ENCODE measurements around the gene PPARA.

The PPARA gene

DNA sequence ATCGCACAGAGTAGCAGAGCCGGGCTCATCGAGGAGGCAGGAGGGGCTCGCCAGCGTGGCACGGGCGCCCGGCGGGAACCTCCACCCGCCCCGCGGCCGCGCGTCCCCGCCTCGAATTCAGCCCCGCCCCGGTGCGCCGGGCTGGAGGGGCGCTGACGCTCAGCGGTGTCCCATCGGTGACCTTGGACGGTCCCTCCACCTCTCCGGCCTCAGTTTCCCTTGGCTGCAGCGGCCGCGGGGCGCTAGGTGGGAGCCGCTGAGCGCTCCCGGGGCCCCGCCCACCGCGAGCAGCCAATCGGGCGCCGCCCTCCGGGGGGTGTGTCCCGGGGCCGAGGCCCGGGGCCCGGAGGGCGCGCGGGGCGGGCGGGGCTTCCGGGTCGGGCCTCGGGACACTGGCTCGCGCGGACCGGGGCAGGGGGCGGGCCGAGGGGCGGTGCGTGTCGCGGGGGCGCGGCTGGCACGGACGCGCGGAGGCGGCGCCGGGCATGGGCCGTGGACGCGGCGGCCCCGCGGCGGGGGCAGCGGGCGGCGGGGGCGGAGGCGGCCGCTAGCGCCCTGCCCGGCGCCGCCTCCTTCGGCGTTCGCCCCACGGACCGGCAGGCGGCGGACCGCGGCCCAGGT lies at the start of gene PPARA:
TSS of gene PPARA (plus strand) at position 493 of the 621 bp plus-strand sequence. CDS start 47,858 bp downstream, outside the sequence.
- no peak within 1 kb of the TSS for H3K27ac ChIP-seq
- no peak for DNase-seq (ENCODE audit: low read depth, low spot score)

DNA sequence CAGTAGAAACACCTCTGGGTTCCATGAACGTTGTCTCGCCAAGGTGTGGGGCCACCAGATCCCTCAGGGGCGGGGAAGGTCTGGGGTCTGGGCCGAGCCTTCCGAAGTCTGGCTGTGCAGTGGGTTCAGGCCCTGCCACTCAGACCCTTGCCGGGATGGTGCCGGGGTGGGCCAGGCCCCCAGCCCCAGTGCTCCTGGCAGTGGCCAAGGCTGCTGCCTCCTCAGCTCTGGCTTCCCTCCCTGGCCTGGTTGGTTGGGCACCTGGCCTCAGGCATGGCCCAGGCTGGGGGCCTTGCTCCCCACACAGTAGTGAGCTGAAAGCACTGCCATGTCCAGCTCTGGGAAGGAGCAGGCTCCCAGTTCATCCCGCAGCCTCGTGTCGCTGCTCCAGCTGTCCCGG lies 48.2 kb upstream of the PPARA start:
- H3K27ac ChIP-seq = peak overlapping the region; percentile 96
- no peak for DNase-seq (ENCODE audit: low read depth, low spot score)

DNA sequence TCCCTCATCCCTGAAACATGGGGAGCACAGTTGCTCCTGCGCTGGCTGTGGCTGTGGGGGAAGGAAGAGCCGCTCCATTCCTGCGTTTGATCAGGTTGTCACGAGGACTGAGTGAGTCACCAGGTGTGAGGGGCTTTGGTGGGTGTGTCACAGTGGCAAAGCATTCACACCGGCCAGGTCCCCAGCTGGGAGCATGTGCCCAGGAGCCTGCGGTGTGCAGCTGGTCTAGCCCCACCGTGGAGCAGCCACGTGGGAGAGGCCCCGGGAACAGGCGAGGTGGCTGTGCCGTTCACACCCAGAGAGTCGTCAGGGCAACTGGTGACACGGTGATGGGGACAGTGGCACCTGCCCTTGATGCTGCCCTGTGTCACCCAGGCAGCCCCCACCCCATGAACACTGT lies 47.6 kb upstream of the PPARA start:
- DNase-seq (ENCODE audit: low read depth, low spot score) = no peak
- peak overlapping the region; percentile 96 for H3K27ac ChIP-seq

DNA sequence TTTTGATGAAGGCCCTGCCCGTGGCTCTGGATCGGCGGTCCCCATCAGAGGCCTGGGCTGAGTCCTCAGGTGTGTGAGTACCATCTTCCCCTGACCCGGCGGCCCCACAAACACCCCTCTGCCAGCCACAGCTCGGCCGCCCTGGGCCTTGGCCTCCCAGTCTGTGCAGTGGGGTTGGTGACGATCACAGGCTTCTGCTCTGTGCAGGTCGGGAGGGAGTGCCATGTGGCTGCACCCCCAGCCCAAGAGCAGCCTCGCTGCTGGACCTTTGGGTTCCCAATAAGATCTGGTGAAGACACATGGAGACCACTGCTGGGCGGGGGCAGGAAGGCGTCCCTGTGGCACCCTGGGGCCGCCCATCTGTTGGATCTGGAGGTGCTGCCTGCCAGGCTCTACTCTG lies 47.1 kb upstream of the PPARA start:
- H3K27ac ChIP-seq = peak overlapping the region; percentile 96
- DNase-seq (ENCODE audit: low read depth, low spot score) = no peak

DNA sequence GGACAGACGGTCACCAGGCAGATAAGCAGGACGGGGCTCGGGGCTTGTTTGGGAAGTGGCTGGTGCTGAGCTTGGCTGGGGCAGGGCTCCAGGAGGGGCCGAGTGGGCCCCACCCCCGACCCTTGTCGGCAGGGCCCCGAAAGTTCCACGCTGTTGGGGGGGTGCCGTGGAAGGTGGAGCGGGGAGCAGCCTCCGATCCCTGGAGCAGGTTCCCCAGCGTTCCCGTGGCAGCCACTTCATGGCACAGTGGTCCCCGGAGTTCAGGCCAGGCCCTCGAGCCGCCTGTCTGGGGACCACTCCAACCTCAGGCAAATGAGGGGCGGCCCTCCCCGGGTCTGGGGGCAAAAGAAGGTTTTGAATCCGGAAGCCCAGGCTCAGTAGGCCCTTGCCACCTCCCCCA lies 46.7 kb upstream of the PPARA start:
- no peak for DNase-seq (ENCODE audit: low read depth, low spot score)
- H3K27ac ChIP-seq = peak overlapping the region; percentile 96

DNA sequence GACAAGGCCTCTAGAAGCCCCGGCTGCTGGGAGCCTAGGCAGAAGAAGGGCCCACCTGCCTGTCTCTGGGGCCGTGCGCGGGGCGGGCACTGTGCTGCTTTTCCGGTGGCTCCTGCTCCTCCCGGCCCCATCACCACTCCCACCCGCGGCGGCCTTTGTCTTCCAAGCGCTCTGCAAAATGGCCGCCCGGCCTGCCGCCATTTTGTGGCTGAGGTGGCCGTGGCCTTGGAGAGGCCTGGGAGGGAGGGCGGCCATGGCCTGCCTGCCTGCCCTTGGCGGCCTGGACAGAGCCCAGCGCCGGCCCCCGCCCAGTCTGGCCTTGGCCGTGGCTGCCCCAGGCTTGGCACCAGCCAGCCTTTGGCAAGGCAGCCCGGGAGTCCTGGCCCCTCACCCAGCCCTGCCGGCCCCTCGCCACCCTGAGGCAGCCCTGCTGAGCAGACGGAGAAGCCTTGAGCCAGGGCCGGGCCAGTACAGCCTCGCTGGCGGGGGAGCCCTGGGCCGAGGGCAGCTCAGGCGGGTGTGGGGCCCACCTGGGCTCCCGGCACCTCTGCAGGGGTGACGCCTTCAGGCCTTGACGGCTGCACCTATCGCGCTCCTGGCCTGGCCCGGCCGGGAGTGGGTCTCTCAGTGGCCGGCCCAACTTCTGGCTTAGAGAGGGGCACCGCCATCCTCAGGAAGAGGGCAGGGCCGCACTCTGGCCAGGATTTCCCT lies 46.0 kb upstream of the PPARA start:
- H3K27ac ChIP-seq = peak overlapping the region; percentile 96
- DNase-seq (ENCODE audit: low read depth, low spot score) = no peak

DNA sequence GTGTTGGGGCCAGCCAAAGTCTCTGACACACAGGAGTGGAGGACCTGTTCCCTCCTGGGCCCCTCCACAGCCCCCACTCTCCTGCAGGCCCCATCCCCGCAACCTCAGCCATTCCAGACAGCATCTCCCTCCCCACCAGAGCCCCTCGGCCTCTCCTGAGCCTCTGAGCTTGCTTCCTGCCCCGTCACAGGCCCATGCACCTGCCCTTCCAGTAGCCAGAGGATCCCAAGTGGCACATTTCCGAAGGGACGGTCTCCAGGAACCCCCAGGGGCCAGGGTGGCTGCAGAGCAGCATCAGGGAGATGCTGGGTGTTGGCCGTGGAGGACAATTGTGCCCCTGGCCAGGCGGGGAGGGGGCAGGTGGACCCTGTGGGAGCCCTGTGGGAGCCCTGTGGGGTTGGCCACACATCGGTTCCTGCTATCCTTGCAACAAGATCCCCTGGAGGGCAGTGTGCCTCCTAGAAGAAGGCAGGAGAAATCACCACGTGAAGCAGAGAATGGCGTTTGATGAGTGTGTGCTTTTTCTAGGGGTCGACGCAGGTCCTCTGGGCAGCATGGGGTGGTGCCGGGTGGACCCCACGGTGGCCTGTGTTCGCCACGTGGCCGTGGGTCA lies 45.3 kb upstream of the PPARA start:
- no peak for DNase-seq (ENCODE audit: low read depth, low spot score)
- peak overlapping the region; percentile 96 for H3K27ac ChIP-seq

DNA sequence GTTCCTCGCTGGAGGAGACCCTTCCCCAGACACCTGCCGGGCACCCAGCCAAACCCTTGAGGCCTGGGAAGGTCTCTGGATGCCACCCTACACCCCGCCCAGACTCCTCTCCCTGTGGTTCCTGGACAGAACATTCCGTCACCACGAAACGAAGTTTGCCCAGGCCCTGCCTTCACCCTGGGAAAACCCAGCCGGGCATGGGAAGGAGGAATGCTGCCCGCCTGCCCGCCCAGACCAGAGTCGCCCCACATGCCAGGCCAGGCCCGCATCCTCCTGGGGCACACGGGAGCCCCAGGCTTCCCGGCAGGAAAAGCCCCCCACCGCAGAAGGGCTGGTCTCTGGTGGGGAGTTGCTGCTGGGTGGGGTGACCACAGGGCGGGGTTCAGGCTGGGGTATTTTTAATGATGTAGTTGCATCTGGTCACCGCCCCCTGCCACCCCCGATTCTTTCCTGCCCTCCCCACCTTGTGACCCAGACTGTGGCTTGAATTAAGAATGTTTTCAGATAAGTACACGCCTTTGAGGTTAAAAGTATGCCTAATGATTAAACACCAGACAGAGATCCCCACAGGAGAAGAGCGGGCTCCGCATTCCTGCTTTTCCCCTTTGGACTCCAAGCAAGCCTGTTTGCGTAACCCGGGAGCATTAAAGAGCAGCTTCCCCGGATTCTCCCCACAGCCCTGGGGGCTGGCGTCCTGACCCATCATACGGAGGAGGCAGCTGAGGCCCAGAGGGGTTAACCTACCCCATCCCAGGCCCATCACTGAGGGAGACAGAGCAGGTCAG lies 44.6 kb upstream of the PPARA start:
- peak; percentile 65 for DNase-seq (ENCODE audit: low read depth, low spot score)
- peak overlapping the region; percentile 96 for H3K27ac ChIP-seq

DNA sequence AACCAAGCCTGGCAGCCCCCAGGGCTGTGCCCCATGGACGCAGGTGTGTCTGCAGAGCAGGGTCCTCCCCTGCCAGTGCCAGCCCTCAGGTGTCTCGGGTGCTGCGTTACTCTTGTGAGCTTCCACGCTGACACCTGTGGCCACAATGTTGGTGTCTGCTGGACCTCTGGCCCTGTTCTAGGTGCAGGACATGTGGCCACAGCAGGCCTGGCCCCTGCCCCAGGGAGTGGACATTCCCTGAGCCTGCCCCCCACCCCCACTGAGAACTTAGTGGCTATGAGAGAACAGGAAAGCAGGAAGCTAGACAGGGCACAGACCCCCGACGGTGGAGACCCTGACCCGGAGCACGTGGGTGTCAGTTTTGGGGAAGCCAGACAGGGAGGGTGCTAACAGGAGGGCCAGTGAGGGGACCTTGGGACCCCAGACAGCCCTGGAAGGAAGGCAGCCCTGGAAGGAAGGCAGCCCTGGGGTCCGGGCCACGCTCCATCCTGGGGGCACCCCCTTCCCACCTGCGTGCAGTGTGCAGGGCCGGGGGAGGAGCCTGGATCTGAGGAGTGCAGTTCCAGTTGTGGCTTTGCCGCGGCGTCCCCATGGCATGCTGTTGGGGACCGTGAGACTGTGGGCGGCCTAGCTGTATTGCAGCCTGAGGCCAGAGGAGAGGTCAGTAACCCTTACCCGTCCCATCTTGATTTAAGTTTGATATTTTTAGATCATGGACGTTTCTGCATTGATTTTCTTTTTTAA lies 43.9 kb upstream of the PPARA start:
- H3K27ac ChIP-seq = peak overlapping the region; percentile 96
- DNase-seq (ENCODE audit: low read depth, low spot score) = no peak

DNA sequence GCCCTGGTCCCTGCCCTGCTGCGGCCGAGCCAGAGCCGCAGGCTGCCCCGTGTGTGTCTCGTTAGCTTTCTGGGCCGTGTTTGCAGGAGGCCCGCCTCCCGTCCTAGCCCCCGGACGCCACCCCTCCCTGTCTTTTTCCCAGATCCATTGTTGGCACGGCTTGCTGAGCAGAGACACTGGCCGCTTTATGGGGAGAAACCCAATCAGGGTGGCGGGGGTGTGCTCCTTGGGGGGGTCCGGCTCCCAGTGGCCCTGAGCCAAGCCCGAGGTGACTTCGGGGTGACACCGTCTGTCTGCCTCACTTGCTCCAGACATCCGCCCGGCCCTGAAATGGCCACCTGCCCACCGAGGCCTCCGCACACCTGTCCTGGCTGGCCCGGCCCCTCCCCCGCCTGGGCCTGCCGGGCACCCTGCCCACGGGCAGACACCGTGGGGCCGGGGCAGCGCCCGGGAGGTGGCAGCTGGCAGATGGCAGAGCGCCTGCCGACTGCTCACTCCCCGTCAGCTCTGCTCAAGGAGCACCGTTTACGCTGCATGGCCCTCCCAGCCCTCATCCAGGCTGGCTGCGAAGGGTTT lies 43.1 kb upstream of the PPARA start:
- no peak for DNase-seq (ENCODE audit: low read depth, low spot score)
- peak overlapping the region; percentile 96 for H3K27ac ChIP-seq

DNA sequence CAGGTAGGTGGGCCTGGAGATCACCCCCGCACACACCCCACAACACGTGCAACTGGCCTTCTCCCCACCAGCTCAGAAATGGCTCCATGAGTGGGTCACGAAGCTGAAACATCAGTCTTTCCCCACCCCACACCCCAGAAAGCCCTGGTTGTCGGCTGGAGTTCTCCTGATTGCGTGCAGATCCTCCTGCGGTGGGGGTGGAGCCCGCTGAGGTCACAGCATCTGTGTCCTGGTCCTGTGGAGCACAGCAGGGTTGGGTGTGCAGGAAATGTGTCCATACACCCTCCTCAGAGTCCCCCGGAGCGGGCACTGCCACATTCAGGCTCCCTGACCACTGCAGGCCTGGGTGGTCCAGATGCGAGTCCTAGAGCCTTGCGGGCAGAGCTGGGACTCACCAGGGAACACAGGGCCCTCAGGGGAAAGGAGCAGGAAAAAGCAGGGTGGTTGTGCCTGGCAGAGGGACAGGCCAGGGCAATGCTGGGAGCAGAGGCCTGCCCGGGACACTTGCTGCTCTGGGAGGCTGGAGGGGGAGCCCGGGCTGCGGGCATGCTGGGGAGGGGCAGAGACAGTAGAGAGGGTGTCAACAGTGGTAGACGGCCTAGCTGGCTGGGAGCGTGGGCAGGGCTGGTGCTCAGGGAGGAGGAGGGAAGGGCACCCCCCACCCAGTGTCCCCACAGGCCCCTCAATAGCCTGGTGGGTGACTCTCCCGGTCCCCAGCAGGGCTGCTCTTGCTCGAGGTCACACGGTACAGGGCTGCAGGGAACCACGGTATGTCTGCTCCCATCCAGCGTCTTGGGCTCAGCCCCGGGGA lies 42.4 kb upstream of the PPARA start:
- DNase-seq (ENCODE audit: low read depth, low spot score) = no peak
- H3K27ac ChIP-seq = peak overlapping the region; percentile 96

DNA sequence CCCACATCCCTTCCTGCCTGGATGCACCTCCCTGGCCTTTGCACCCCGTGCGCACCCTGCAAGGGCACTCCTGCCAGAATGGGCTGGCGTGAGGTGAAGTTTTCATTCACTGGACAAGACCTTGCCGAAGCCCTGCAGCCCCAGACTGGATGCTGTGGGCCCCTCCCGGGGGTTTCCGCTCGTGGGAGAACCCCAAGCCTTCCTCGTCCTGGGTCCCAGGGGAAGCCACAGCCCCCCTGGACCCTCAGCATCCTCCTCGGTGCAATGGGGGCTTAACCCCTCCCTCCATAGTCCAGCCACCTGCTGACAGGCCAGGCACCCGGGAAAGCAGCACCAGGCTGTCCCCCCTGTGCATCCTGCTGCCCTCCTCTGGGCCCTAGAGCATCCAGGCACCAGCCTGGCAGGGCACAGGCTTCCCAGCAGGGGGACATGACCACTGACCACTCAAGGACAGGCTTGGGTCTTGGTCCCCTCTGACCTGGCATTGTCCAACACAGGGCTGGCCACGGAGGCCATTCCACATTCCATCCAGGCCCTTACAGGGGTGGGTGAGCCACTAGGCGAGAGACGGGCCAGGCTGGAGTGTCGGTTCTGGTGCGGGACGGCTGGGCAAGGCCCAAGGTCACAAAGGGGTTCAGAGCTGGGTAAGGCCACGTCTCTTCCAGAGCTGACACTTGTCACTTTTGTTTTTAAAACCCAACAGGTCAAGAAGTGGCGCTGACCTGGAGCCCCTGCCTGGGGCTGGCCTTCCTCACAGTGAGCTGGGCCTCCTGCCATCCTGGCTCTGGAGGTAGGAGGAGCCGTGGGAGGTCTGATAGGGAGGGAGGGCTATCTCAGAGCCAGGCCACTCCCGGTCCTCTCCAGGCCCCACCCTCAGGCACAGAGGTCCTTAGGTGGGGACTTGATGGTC lies 41.5 kb upstream of the PPARA start:
- no peak for DNase-seq (ENCODE audit: low read depth, low spot score)
- H3K27ac ChIP-seq = peak overlapping the region; percentile 96

DNA sequence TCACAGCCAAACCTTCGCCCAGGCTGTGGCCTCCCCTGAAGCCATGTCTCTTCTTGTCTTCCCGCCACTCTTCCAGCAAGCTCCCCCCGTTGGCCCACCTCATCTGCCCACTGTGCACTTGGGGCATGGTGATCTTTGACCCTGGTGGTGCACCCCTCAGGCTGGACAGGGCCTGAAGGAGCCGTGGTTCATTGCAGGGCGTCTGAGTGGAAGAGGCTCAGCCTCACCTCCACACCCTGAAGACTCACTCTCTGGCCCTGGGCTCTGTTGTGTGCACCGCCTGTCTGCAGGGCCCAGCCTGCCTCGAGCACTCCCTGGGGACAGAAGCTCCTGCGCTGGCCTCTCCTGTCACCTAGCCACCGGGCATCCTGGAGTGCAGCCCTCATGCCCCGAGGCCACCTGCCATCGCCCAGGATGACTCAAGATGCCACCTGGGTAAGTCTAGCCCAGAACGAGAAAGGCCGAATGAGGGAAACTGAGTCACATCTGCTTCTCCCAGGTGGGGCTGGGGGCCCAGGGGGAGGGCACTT lies 40.8 kb upstream of the PPARA start:
- H3K27ac ChIP-seq = peak overlapping the region; percentile 96
- DNase-seq (ENCODE audit: low read depth, low spot score) = no peak

DNA sequence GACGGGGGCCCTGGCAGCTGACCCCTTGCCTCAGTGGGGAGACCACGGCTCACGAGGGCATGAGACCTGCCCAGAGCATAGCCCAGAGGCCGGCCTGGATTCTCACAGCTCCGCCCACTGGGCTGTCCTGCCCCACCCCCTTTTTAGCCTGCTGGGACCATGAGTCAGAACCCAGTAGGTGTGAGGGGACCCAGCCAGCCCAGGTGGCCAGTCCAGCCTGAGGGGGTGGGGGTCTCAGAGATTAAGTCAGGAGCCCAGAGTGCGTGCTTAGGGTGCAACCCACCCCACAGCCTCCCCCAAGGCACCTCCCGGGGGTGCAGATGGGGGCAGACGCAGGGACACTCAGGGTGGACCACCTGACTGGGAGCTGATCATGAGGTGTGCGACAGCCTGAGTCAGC lies 40.1 kb upstream of the PPARA start:
- H3K27ac ChIP-seq = peak overlapping the region; percentile 96
- DNase-seq (ENCODE audit: low read depth, low spot score) = no peak

DNA sequence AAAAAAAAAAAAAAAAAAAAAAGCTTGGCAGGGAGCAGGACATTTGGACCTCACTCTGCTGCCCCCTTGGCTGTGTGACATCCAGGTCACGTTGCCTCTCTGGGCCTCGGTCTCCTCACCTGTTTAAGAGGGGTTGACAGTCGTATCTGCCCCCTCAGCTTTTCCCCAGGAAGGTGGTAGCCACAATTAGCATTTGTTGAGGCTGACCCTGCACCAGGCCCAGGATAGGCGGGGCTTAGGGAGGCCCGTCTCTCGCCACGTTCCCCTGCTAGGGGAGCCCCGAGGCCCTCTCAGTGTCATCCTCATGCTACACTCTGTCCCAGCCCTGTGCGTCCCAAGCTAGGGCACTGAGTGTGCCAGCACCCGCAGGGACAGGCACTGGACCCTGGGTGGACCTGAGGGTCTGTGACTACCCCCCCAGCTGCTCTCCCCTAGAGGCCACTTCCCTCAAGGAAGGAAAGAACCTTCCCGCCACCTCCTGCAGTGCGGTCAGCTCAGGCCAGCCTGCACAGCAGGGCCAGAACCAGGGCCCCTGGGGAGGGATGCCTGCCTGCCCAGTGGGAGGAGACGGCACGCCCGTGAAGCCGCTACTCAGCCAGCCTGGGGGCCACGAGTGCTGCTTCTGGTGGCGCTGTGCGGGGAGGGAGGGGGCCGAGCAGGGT lies 38.5 kb upstream of the PPARA start:
- no peak for DNase-seq (ENCODE audit: low read depth, low spot score)
- peak overlapping the region; percentile 14 for H3K27ac ChIP-seq

DNA sequence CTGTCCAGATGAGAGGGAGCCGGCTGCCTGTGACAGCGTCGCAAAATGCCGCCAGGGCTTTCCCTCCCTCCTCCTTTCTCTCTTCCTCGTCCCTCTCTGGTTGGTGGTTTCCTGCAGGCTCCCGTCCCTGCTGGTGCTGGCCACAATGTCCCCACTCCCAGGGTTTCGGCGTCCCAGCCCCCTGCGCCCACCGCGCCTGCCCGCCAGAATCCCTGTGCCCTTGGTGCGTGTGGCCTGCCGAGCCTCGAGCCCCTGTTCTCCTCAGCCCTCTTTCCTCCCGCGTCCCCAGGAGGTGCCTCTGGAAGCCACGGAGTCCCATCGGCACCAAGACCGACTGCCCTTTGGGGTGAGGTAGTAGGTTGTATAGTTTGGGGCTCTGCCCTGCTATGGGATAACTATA lies 37.9 kb upstream of the PPARA start:
- DNase-seq (ENCODE audit: low read depth, low spot score) = no peak
- H3K27ac ChIP-seq = peak overlapping the region; percentile 50

Measured in epithelial cell of prostate (primary cell).